K562 (cell line): ENCODE data around the gene ATP5PO. TPM values are rescaled to one million over a fixed set of nuclear protein-coding genes. Genes with fewer than 3 reads are reported as not detected.

ENCODE experiments used
- ATAC-seq: fragments of 200-7000 bp; cut with Tn5 transposase; 3 replicates; pipeline ENCODE4 v1.9.1; 2020; ENCODE audit warnings: moderate library complexity
- BruUV-seq: library from RNA; stranded (reverse); fragments of 400-500 nt; replicated peaks from 2 replicates; lab custom pipeline; 2021; lab: Mats Ljungman, UMichigan
- CTCF ChIA-PET: fragments of 300-600 bp; formaldehyde crosslinking; extraction: SDS; loops from one replicate; lab custom pipeline; 2021; ENCODE audit warnings: low intra/inter-chr PET ratio; lab: Yijun Ruan, JAX
- POLR2A ChIA-PET: fragments of 300-600, 350-650 bp; sonication (Branson Sonifier 250); formaldehyde crosslinking; extraction: SDS; loops from one replicate; lab custom pipeline; 2021; ENCODE audit warnings: antibody characterized with exemption, inconsistent platforms; lab: Yijun Ruan, JAX
- DNase-seq, 4 experiments: peaks; one replicate each; pipeline versions ENCODE4 v3.0.0 to v3.0.0-alpha.2; 2011 to 2018; ENCODE audit warnings: low spot score in 3 of 4, mixed read lengths in 3 of 4; ENCODE audit errors: extremely low read depth in 1 of 4
- FAIRE-seq: peaks from 2 replicates; lab custom pipeline; 2011; peaks lifted over from hg19 to GRCh38; lab: Jason Lieb, UNC
- H2AFZ ChIP-seq: 2 replicates; pipeline ENCODE4 v1.6.0; 2011; ENCODE audit warnings: low read depth, low read length, control low read depth, inconsistent platforms
- H3K27ac ChIP-seq: fragments of 200-600 bp; 3 replicates; pipeline ENCODE4 v1.8.0; 2011; ENCODE audit warnings: low read depth, mild to moderate bottlenecking, control low read depth, inconsistent platforms, low read length, moderate library complexity, mixed read lengths; ENCODE audit errors: extremely low read depth
- H3K27me3 ChIP-seq, 2 experiments: fragments of 300-600 bp in 1 of 2; 2 replicates in 1 of 2; 3 replicates in 1 of 2; pipeline versions ENCODE4 v1.6.0 to v1.8.0; 2011; ENCODE audit warnings: inconsistent platforms in 2 of 2, low read length in 2 of 2, mild to moderate bottlenecking in 1 of 2, mixed read lengths in 1 of 2, moderate library complexity in 1 of 2; ENCODE audit not compliant: control insufficient read depth in 2 of 2, insufficient read depth in 2 of 2
- H3K36me3 ChIP-seq: fragments of 300-600 bp; 3 replicates; pipeline ENCODE4 v1.8.0; 2011; ENCODE audit warnings: mild to moderate bottlenecking, low read length, inconsistent platforms; ENCODE audit not compliant: control insufficient read depth, insufficient read depth
- H3K4me1 ChIP-seq, 2 experiments: fragments of 200-600 bp in 1 of 2; replicated peaks in 1 of 2; 2 replicates in 1 of 2; 3 replicates in 1 of 2; pipeline versions ENCODE4 v1.5.1 to v1.8.0; 2011; ENCODE audit warnings: inconsistent platforms in 2 of 2, low read length in 2 of 2, mild to moderate bottlenecking in 1 of 2, mixed read lengths in 1 of 2, moderate library complexity in 1 of 2; ENCODE audit not compliant: control insufficient read depth in 2 of 2, insufficient read depth in 2 of 2
- H3K4me2 ChIP-seq: 2 replicates; pipeline ENCODE4 v1.6.1; 2011; ENCODE audit warnings: low read length, control low read depth, inconsistent platforms, mixed read lengths; ENCODE audit not compliant: insufficient read depth
- H3K4me3 ChIP-seq: fragments of 200-600 bp; sonication (generic), shearing (Covaris generic); 2 replicates; pipeline ENCODE4 v1.5.1; 2016; ENCODE audit warnings: control low read depth, inconsistent platforms
- H3K79me2 ChIP-seq: fragments of 200-600 bp; 3 replicates; pipeline ENCODE4 v1.8.0; 2011; ENCODE audit warnings: low read length, inconsistent platforms; ENCODE audit not compliant: control insufficient read depth, insufficient read depth
- H3K9ac ChIP-seq, 2 experiments: 2 replicates each; pipeline versions ENCODE4 v1.6.0 to v1.6.1; 2011; ENCODE audit warnings: low read depth in 2 of 2, low read length in 2 of 2, control low read depth in 1 of 2, inconsistent platforms in 1 of 2, mild to moderate bottlenecking in 1 of 2, mixed read lengths in 1 of 2; ENCODE audit not compliant: insufficient read depth in 1 of 2
- H3K9me1 ChIP-seq: one replicate; pipeline ENCODE4 v1.6.0; 2011; ENCODE audit warnings: inconsistent platforms, mild to moderate bottlenecking, low read length, moderate library complexity; ENCODE audit not compliant: control insufficient read depth, insufficient read depth
- H3K9me3 ChIP-seq: replicated peaks from 2 replicates; pipeline ENCODE4 v1.5.1; 2011; ENCODE audit warnings: low read depth, low read length, inconsistent platforms; ENCODE audit not compliant: control insufficient read depth, insufficient read depth
- H4K20me1 ChIP-seq: replicated peaks from 2 replicates; pipeline ENCODE4 v1.6.1; 2011; ENCODE audit warnings: low read length, inconsistent platforms, mixed read lengths; ENCODE audit not compliant: control insufficient read depth, insufficient read depth
- GABPB2 ChIP-seq: fragments of 250-450 bp; sonication (Bioruptor Pico); conservative IDR thresholded peaks from 2 replicates; pipeline ENCODE4 v1.5.1; 2021; ENCODE audit warnings: mild to moderate bottlenecking
- HMG20A ChIP-seq: fragments of 450-650 bp; formaldehyde crosslinking; conservative IDR thresholded peaks from 2 replicates; pipeline ENCODE4 v1.4.0; 2020; ENCODE audit warnings: mild to moderate bottlenecking, mixed read lengths
- KDM4B ChIP-seq, 2 experiments: fragments of 450-650 bp in 1 of 2; sonication (generic) in 1 of 2; IDR thresholded peaks; 2 replicates each; pipeline ENCODE4 v1.6.1; 2016 to 2017; ENCODE audit warnings: borderline replicate concordance in 2 of 2, antibody characterized with exemption in 1 of 2, low read depth in 1 of 2, mild to moderate bottlenecking in 1 of 2
- KLF6 ChIP-seq: fragments of 250-450 bp; sonication (Bioruptor Pico); IDR thresholded peaks from 2 replicates; pipeline ENCODE4 v1.4.0; 2020; ENCODE audit warnings: mild to moderate bottlenecking, moderate library complexity, borderline replicate concordance
- NFE2L1 ChIP-seq: fragments of 450-650 bp; IDR thresholded peaks from 2 replicates; pipeline ENCODE4 v1.6.1; 2016; ENCODE audit warnings: missing genetic modification characterization, low read depth, mild to moderate bottlenecking, missing compliant biosample characterization, moderate library complexity, borderline replicate concordance
- NFXL1 ChIP-seq: fragments of 450-650 bp; formaldehyde crosslinking; IDR thresholded peaks from 2 replicates; pipeline ENCODE4 v1.4.0; 2021; ENCODE audit warnings: mild to moderate bottlenecking
- PYGO2 ChIP-seq: fragments of 450-650 bp; IDR thresholded peaks from 2 replicates; pipeline ENCODE4 v1.6.1; 2016; ENCODE audit warnings: mild to moderate bottlenecking, missing genetic modification characterization, moderate library complexity, missing compliant biosample characterization
- SREBF2 ChIP-seq: sonication (generic); formaldehyde crosslinking; IDR thresholded peaks from 2 replicates; pipeline ENCODE4 v1.4.0; 2020; ENCODE audit warnings: mild to moderate bottlenecking, missing genetic modification reagents
- TSC22D4 ChIP-seq: fragments of 450-650 bp; IDR thresholded peaks from 2 replicates; pipeline ENCODE4 v1.6.1; 2016; ENCODE audit warnings: missing genetic modification characterization, missing biosample characterization, control low read depth
- ZNF133 ChIP-seq: fragments of 250-450 bp; sonication (Bioruptor Pico); IDR thresholded peaks from 2 replicates; pipeline ENCODE4 v1.4.0; 2020; ENCODE audit warnings: mild to moderate bottlenecking
- WGBS: fragments of 100-300 bp; shearing (Covaris generic); methylation state at CpG from one replicate; pipeline ENCODE4 v1.1.6; 2016; ENCODE audit warnings: low coverage, mixed read lengths; ENCODE audit not compliant: insufficient coverage; ENCODE audit errors: missing lambda C conversion rate; 5-methylcytosine and 5-hydroxymethylcytosine counted together
- in situ Hi-C: fragments of 300-500 bp; cut with MboI; formaldehyde crosslinking; loops from 4 replicates; pipeline ENCODE4 v1.15.0; 2018; ENCODE audit warnings: inconsistent platforms, mixed read lengths
- intact Hi-C: fragments of 100-400 bp; cut with micrococcal nuclease; formaldehyde crosslinking; loops from 2 replicates; pipeline ENCODE4 v1.14.2; 2022
- polyA plus RNA-seq, 8 experiments: library from polyadenylated mRNA; depleted of rRNA in 4 of 8; stranded (reverse) in 5 of 8; unstranded in 3 of 8; fragments of >200 nt; fragmentation: Nextera tagmentation in 2 of 8; fragmentation: Illumina TruSeq in 1 of 8; extraction: Ambion mirVana in 2 of 8; extraction: Trizol in 1 of 8; gene quantifications; 2 replicates each; pipeline versions ENCODE4 v1.2.1 to v1.2.3, GENCODE V29; 2011 to 2014; ENCODE audit warnings: inconsistent platforms in 1 of 8, missing spikeins in 1 of 8
- total RNA-seq, 7 experiments: library from RNA; depleted of rRNA in 6 of 7; stranded (reverse); fragments of >200 nt in 6 of 7; fragmentation: Illumina TruSeq in 2 of 7; extraction: Trizol in 2 of 7; gene quantifications; 2 replicates each; pipeline versions ENCODE4 v1.2.1 to v1.2.3, GENCODE V29; 2011 to 2021; ENCODE audit warnings: low replicate concordance in 1 of 7
- TF ChIP-seq, protein P1 (sequence below): fragments of 450-650 bp; conservative IDR thresholded peaks from 2 replicates; pipeline ENCODE4 v1.6.1; 2016; ENCODE audit warnings: missing genetic modification characterization, low read depth, mild to moderate bottlenecking, control low read depth, missing compliant biosample characterization

ATP5PO gene
- total and polyA plus RNA-seq, 9 of the 15 experiments (the other 6 are each of a cell fraction or from before 2014, with no cell fraction given): 367 to 2,722 (median 808) TPM

DNA sequence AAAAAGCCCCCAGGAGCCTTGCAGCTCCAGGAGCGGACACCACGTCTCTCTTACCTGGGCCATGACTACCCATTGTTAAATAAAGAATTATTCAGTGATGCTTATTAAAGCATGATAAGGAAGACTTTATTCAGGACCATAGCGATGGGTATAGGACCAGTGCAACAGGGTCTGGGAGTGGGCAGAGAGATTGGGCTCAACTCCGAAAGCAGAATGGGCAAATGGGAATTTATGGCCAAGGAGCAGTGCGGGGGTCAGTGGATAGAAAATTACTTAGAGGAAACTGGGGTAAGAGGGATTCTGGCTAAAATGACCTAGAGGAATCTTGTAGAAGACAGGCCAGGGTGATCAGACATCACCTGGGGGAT lies 580 bp upstream of the ATP5PO start:
- no peaks in the 10 kb centered on the region for H3K9me1 ChIP-seq
- POLR2A ChIA-PET: interaction anchor here (0.6 to 3.2 kb wide), 4 partner anchors 8 to 400 kb away, joined by 3 to 15 read pairs (median 3); no protein-coding TSS in a partner anchor
- TF ChIP-seq KLF6 (CRISPR knock-in tag) (no peak), HMG20A (CRISPR knock-in tag) (0 out of 2 replicates have a peak, but pooled peaks have one; percentile 47), KDM4B (IDR thresholded peaks at IDR 0.05; ENCODE audit: borderline replicate concordance in 2 of 2, low read depth in 1 of 2) (no peak), ZNF133 (CRISPR knock-in tag) (no peak), SREBF2 (CRISPR knock-in tag) (no peak), PYGO2 (no peak), GABPB2 (CRISPR knock-in tag) (0 out of 2 replicates have a peak, but pooled peaks have one; percentile 29), NFXL1 (0 out of 2 replicates have a peak, but pooled peaks have one; percentile 52), NFE2L1 (tag) (0 out of 2 replicates have a peak, but pooled peaks have one; percentile 1), TSC22D4 (tag) (0 out of 2 replicates have a peak, but pooled peaks have one; percentile 47)
- TF ChIP-seq, protein P1, sequence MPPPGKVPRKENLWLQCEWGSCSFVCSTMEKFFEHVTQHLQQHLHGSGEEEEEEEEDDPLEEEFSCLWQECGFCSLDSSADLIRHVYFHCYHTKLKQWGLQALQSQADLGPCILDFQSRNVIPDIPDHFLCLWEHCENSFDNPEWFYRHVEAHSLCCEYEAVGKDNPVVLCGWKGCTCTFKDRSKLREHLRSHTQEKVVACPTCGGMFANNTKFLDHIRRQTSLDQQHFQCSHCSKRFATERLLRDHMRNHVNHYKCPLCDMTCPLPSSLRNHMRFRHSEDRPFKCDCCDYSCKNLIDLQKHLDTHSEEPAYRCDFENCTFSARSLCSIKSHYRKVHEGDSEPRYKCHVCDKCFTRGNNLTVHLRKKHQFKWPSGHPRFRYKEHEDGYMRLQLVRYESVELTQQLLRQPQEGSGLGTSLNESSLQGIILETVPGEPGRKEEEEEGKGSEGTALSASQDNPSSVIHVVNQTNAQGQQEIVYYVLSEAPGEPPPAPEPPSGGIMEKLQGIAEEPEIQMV: 0 out of 2 replicates have a peak, but pooled peaks have one; percentile 10
- FAIRE-seq (no peak), ATAC-seq (peak; percentile 2; the same call in 2 of the 3 replicates), DNase-seq (peak in 1 of 4 experiments; percentile 10)
- H3K4me2 ChIP-seq: peak overlapping the region; percentile 91
- H3K27me3 ChIP-seq: no peaks in the 10 kb centered on the region
- H3K4me3 ChIP-seq: peak overlapping the region; percentile 86
- intact Hi-C loops: no loop called here
- 38% methylated on average over 5 of the region's 5 CpGs for WGBS
- peaks cover 6 to 13% of the 10 kb centered on the region in 2 experiments; a peak in 3 of 5 replicates for H3K4me1 ChIP-seq
- H2AFZ ChIP-seq: peak overlapping the region; percentile 83
- H3K27ac ChIP-seq: peak overlapping the region; percentile 37
- peaks cover 40% of the 10 kb centered on the region for H3K36me3 ChIP-seq
- H3K79me2 ChIP-seq: peaks cover 45% of the 10 kb centered on the region
- in situ Hi-C loops: no loop called here
- no TSS peak for BruUV-seq
- no peaks in the 10 kb centered on the region for H4K20me1 ChIP-seq
- H3K9me3 ChIP-seq: no peaks in the 10 kb centered on the region
- peak overlapping the region; percentile 2 to 98; a peak in 3 of 4 replicates for H3K9ac ChIP-seq
- CTCF ChIA-PET: interaction anchor here (0.6 kb wide), 1 partner anchor 155 kb away, joined by 3 read pairs; no protein-coding TSS in a partner anchor
